Measurements from ENCODE around the gene MSI2.

The MSI2 gene

GRCh38 chr17:57302690-57303465 lies 46.6 kb downstream of the MSI2 start:
- TF ChIP-seq CTCF (conservative IDR thresholded peaks at IDR 0.05): no peak

GRCh38 chr17:57305144-57305728 lies 48.9 kb downstream of the MSI2 start:
- no peak for TF ChIP-seq CTCF (conservative IDR thresholded peaks at IDR 0.05)
- H3K27ac ChIP-seq: no peak overlapping the region

More at GRCh38 chr17:57302690-57303465, 46.6 kb downstream of the MSI2 start:
- no peak overlapping the region for H3K27ac ChIP-seq

GRCh38 chr17:57305908-57306504 lies 49.7 kb downstream of the MSI2 start:
- TF ChIP-seq CTCF (conservative IDR thresholded peaks at IDR 0.05): no peak
- H3K27ac ChIP-seq: no peak overlapping the region

- no peak for TF ChIP-seq CTCF (conservative IDR thresholded peaks at IDR 0.05)
- no peak overlapping the region for H3K27ac ChIP-seq
Measured at GRCh38 chr17:57308543-57309186, 52.3 kb downstream of the MSI2 start.

- H3K27ac ChIP-seq: no peak overlapping the region
- no peak for TF ChIP-seq CTCF (conservative IDR thresholded peaks at IDR 0.05)
Measured at GRCh38 chr17:57309479-57309878, 53.2 kb downstream of the MSI2 start.

- TF ChIP-seq CTCF (conservative IDR thresholded peaks at IDR 0.05): no peak
- H3K27ac ChIP-seq: no peak overlapping the region
Measured at GRCh38 chr17:57311281-57312216, 55.2 kb downstream of the MSI2 start.

Measured in VCaP (cell line).